Measurements from ENCODE around the gene ACRBP. TPM values are rescaled to one million over a fixed set of nuclear protein-coding genes. Genes with fewer than 3 reads are reported as not detected.

Gene ACRBP
- total RNA-seq, 1 experiment from 2014 or later, result 0.77 TPM

DNA sequence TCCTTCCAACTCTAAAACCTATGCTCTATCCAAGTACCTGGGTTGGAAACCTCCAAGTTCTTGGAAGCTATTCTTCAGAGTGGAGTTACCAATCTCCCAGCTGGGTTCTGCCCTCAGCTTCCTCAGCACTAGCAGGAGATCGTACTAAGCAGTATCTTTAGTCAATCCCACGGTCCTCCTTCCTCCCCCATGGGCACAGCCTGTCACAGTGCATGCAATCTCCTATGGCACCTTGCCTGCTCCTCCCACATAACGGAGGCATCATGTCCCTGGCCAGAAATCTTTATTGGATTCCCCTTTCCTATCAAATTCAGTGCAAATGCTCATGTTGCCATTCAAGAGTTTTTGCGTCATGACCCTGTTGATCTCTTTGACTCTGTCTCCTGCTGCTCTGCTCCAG lies 6.1 kb downstream of the ACRBP start:
- no peaks in the 10 kb centered on the region for H3K79me2 ChIP-seq (ENCODE audit: low read length)
- POLR2A ChIA-PET (ENCODE audit: unreplicated experiment), result no interaction called here
- no TSS peak for BruUV-seq (replicated peaks)
- no peaks in the 10 kb centered on the region for H4K20me1 ChIP-seq (ENCODE audit: low read length)
- ATAC-seq, result no peak
- no peaks in the 10 kb centered on the region for H3K9me2 ChIP-seq (replicated peaks; ENCODE audit: low read length)
- TF ChIP-seq CTCF (conservative IDR thresholded peaks at IDR 0.05; ENCODE audit: low read depth, low read length), result no peak
- no peak for TF ChIP-seq EZH2phosphoT487 (IDR thresholded peaks at IDR 0.05; ENCODE audit: borderline replicate concordance, low read length)
- TF ChIP-seq EZH2 (IDR thresholded peaks at IDR 0.05; ENCODE audit: low read length, unreplicated experiment), result no peak
- CTCF ChIA-PET, result no interaction called here
- no peaks in the 10 kb centered on the region for H3K36me3 ChIP-seq (ENCODE audit: low read depth, low read length)
- no peaks in the 10 kb centered on the region for H3K27me3 ChIP-seq (ENCODE audit: low read length)
- no peak for DNase-seq
- no peak overlapping the region for H3K27ac ChIP-seq (ENCODE audit: low read length)
- H3K9ac ChIP-seq (ENCODE audit: low read length), result no peak overlapping the region
- H3K4me1 ChIP-seq (ENCODE audit: insufficient read depth, low read length), result peaks cover 5% of the 10 kb centered on the region
- intact Hi-C loops (cut with micrococcal nuclease), result no loop called here
- H2AFZ ChIP-seq (ENCODE audit: low read length), result no peak overlapping the region
- no peak overlapping the region for H3K4me2 ChIP-seq (ENCODE audit: low read length)
- no peaks in the 10 kb centered on the region for H3F3A ChIP-seq (ENCODE audit: low read length, unreplicated experiment)
- no peak overlapping the region for H3K4me3 ChIP-seq (ENCODE audit: low read length)
- no peaks in the 10 kb centered on the region for H3K9me3 ChIP-seq (ENCODE audit: low read length)

GRCh38 chr12:6640497-6640896 lies 6.7 kb downstream of the ACRBP start:
- no peak for TF ChIP-seq CTCF (conservative IDR thresholded peaks at IDR 0.05; ENCODE audit: low read depth, low read length)
- H3K9me3 ChIP-seq (ENCODE audit: low read length), result no peaks in the 10 kb centered on the region
- H3K4me2 ChIP-seq (ENCODE audit: low read length), result no peak overlapping the region
- ChIA-PET CTCF (no interaction called here), POLR2A (ENCODE audit: unreplicated experiment) (no interaction called here)
- H3K9me2 ChIP-seq (replicated peaks; ENCODE audit: low read length), result no peaks in the 10 kb centered on the region
- H3K27ac ChIP-seq (ENCODE audit: low read length), result no peak overlapping the region
- ATAC-seq, result no peak
- no peaks in the 10 kb centered on the region for H3K36me3 ChIP-seq (ENCODE audit: low read depth, low read length)
- H3K9ac ChIP-seq (ENCODE audit: low read length), result no peak overlapping the region
- no peak overlapping the region for H2AFZ ChIP-seq (ENCODE audit: low read length)
- H4K20me1 ChIP-seq (ENCODE audit: low read length), result no peaks in the 10 kb centered on the region
- H3K4me1 ChIP-seq (ENCODE audit: insufficient read depth, low read length), result peaks cover 11% of the 10 kb centered on the region
- BruUV-seq (replicated peaks), result no TSS peak
- no peaks in the 10 kb centered on the region for H3F3A ChIP-seq (ENCODE audit: low read length, unreplicated experiment)
- intact Hi-C loops (cut with micrococcal nuclease), result no loop called here
- no peak overlapping the region for H3K4me3 ChIP-seq (ENCODE audit: low read length)
- H3K79me2 ChIP-seq (ENCODE audit: low read length), result no peaks in the 10 kb centered on the region
- no peaks in the 10 kb centered on the region for H3K27me3 ChIP-seq (ENCODE audit: low read length)
- no peak for DNase-seq

- no peaks in the 10 kb centered on the region for H3K79me2 ChIP-seq (ENCODE audit: low read length)
- no peak overlapping the region for H3K4me3 ChIP-seq (ENCODE audit: low read length)
- no peaks in the 10 kb centered on the region for H3K9me2 ChIP-seq (replicated peaks; ENCODE audit: low read length)
- no peak for ATAC-seq
- BruUV-seq (replicated peaks), result no TSS peak
- no peak overlapping the region for H3K27ac ChIP-seq (ENCODE audit: low read length)
- DNase-seq, result no peak
- H3K4me2 ChIP-seq (ENCODE audit: low read length), result no peak overlapping the region
- no peak overlapping the region for H2AFZ ChIP-seq (ENCODE audit: low read length)
- H3K4me1 ChIP-seq (ENCODE audit: insufficient read depth, low read length), result peaks cover 16% of the 10 kb centered on the region
- intact Hi-C loops (cut with micrococcal nuclease), result no loop called here
- no peaks in the 10 kb centered on the region for H3F3A ChIP-seq (ENCODE audit: low read length, unreplicated experiment)
- no peaks in the 10 kb centered on the region for H3K9me3 ChIP-seq (ENCODE audit: low read length)
- ChIA-PET POLR2A (ENCODE audit: unreplicated experiment) (no interaction called here), CTCF (no interaction called here)
- no peaks in the 10 kb centered on the region for H3K27me3 ChIP-seq (ENCODE audit: low read length)
- no peak for TF ChIP-seq CTCF (conservative IDR thresholded peaks at IDR 0.05; ENCODE audit: low read depth, low read length)
- TF ChIP-seq EZH2phosphoT487 (IDR thresholded peaks at IDR 0.05; ENCODE audit: borderline replicate concordance, low read length), result no peak
- TF ChIP-seq EZH2 (IDR thresholded peaks at IDR 0.05; ENCODE audit: low read length, unreplicated experiment), result no peak
- H4K20me1 ChIP-seq (ENCODE audit: low read length), result no peaks in the 10 kb centered on the region
- H3K36me3 ChIP-seq (ENCODE audit: low read depth, low read length), result no peaks in the 10 kb centered on the region
- no peak overlapping the region for H3K9ac ChIP-seq (ENCODE audit: low read length)
Measured at GRCh38 chr12:6639151-6639801, 8.0 kb downstream of the ACRBP start.

Measured in PC-3 (cell line).